ENCODE results near the gene VSIG8.
A peak's percentile ranks its signal among the peaks of the same experiment; 100 is the strongest.
"Not testable (repeated sequence)": the region's sequence is repeated elsewhere in the genome, so short reads cannot be mapped to it uniquely, and the experiment has no call there.

Gene VSIG8

GRCh38 chr1:159862557-159862956 lies at the start of gene VSIG8:
VSIG8 (minus strand) TSS chr1:159862657; CDS start chr1:159862521, 136 bp downstream.
- no peak for DNase-seq

- no peak for DNase-seq
Measured at GRCh38 chr1:159911326-159912070, 49.0 kb upstream of the VSIG8 start.

GRCh38 chr1:159908031-159908940 lies 45.8 kb upstream of the VSIG8 start:
- DNase-seq: no peak

- DNase-seq: no peak
Measured at GRCh38 chr1:159906960-159907359, 44.5 kb upstream of the VSIG8 start.

GRCh38 chr1:159904036-159904435 lies 41.6 kb upstream of the VSIG8 start:
- not testable (repeated sequence) for DNase-seq

- no peak for DNase-seq
Measured at GRCh38 chr1:159902541-159902940, 40.1 kb upstream of the VSIG8 start.

GRCh38 chr1:159900755-159901360 lies 38.4 kb upstream of the VSIG8 start:
- no peak for DNase-seq

- no peak for DNase-seq
Measured at GRCh38 chr1:159900086-159900680, 37.7 kb upstream of the VSIG8 start, which contains the start of gene CFAP45. CFAP45 (minus strand) TSS chr1:159900165; CDS start chr1:159900098, 67 bp downstream.

- not testable (repeated sequence) for DNase-seq
Measured at GRCh38 chr1:159899634-159900033, 37.2 kb upstream of the VSIG8 start.

- DNase-seq: no peak
Measured at GRCh38 chr1:159898527-159898926, 36.1 kb upstream of the VSIG8 start.

- DNase-seq: no peak
Measured at GRCh38 chr1:159897962-159898361, 35.5 kb upstream of the VSIG8 start.

- no peak for DNase-seq
Measured at GRCh38 chr1:159896546-159896930, 34.1 kb upstream of the VSIG8 start.

GRCh38 chr1:159895836-159896545 lies 33.5 kb upstream of the VSIG8 start:
- DNase-seq: no peak

GRCh38 chr1:159895286-159895685 lies 32.8 kb upstream of the VSIG8 start:
- DNase-seq: no peak

- no peak for DNase-seq
Measured at GRCh38 chr1:159892944-159893343, 30.5 kb upstream of the VSIG8 start.

- DNase-seq: peak; percentile 79
Measured at GRCh38 chr1:159891275-159892157, 29.1 kb upstream of the VSIG8 start.

- DNase-seq: no peak
Measured at GRCh38 chr1:159890390-159890789, 27.9 kb upstream of the VSIG8 start.

- DNase-seq: no peak
Measured at GRCh38 chr1:159889821-159890252, 27.4 kb upstream of the VSIG8 start.

GRCh38 chr1:159889202-159889601 lies 26.7 kb upstream of the VSIG8 start:
- no peak for DNase-seq

- no peak for DNase-seq
Measured at GRCh38 chr1:159884296-159884695, 21.8 kb upstream of the VSIG8 start.

- DNase-seq: no peak
Measured at GRCh38 chr1:159883134-159883533, 20.7 kb upstream of the VSIG8 start.
